ENCODE results near the gene TMEM263.
"Not testable (repeated sequence)": the region's sequence is repeated elsewhere in the genome, so short reads cannot be mapped to it uniquely, and the experiment has no call there.

Gene TMEM263

DNA sequence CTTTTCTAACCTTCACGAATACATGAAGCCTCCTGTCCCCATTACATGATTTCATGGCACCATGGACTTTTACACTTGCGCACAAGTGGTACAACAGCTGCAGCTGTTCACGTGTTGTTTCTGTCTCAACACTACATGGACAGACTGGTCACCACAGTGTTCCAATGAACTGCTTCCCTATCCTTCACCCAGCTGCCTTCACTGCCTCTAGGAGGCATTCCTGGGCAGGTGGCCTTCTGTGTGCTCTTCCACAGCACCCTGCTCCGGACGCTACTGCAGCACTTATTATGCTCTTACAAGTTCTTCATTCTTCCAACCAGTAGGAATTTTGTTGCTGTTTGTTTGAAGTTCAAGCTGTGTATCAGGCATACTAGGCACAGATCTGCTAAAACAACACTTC, 29.8 kb downstream of the TMEM263 start:
- DNase-seq (ENCODE audit: low spot score) (no peak), FAIRE-seq (no peak)

GRCh38 chr12:106986135-106986534, 30.4 kb downstream of the TMEM263 start:
- no peak for FAIRE-seq
- DNase-seq (ENCODE audit: low spot score) = no peak

DNA sequence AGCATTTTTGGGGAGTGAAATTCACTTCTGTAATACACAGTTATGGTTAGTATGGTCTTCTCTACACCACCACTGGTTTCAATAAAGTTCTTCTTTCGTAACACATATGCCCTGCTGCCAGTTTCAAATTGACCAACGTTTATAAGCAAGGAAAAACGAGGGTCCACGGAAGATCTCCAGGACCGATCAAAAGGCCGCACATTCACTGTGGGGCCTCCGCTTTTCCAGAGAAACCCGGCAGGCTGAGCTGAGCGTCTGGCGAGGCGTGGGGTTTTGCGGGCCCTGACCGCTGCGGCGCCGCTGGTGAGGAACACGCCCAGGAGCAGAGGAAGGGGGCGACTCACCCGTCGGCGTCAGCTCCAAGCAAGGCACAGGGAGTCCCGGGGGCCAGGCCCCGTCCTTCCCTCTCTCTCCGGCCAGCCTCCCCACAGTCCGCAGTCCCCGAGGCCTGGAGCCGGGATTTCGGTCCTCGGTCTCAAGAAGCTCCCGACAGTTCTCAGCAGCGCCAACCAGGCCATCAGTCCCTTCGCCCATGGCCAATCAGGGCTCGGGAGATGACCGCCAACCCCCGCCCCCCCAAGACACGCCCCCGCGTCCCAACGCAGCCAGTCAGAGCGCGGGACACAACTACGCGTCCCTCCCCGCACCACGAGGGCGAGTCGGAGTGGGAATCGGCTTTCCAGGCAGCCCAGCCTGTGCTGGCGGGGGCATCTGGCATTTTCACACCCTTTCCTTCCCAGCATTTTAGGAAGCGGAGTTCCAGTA, 31.1 kb downstream of the TMEM263 start, which contains the start of gene MTERF2:
MTERF2 (minus strand) TSS at position 522 of the 765 bp plus-strand sequence. CDS start 8,432 bp downstream, outside the sequence.
- peak; percentile 35 for FAIRE-seq
- peak; percentile 78 for DNase-seq (ENCODE audit: low spot score)

GRCh38 chr12:106987846-106988245, 32.1 kb downstream of the TMEM263 start:
- no peak for FAIRE-seq
- DNase-seq (ENCODE audit: low spot score) = no peak

GRCh38 chr12:106994579-106995220, 39.0 kb downstream of the TMEM263 start:
- FAIRE-seq = no peak
- DNase-seq (ENCODE audit: low spot score) = no peak

DNA sequence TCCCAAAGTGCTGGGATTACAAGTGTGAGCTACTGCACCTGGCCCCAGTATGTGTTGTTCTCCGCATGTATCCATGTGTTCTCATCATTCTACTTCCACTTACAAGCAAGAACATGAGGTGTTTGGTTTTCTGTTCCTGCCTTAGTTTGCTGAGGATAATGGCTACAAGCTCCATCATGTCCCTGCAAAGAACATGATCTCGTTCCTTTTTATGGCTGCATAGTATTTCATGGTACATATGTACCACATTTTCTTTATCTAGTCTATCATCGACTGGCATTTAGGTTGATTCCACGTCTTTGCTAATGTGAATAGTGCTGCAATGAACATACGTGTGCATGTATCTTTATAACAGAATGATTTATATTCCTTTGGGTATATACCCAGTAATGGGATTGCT, 40.4 kb downstream of the TMEM263 start:
- not testable (repeated sequence) for FAIRE-seq

GRCh38 chr12:106997916-106998315, 42.2 kb downstream of the TMEM263 start:
- DNase-seq (ENCODE audit: low spot score) (no peak), FAIRE-seq (no peak)

More for the DNA sequence above, 40.4 kb downstream of the TMEM263 start:
- not testable (repeated sequence) for DNase-seq (ENCODE audit: low spot score)

DNA sequence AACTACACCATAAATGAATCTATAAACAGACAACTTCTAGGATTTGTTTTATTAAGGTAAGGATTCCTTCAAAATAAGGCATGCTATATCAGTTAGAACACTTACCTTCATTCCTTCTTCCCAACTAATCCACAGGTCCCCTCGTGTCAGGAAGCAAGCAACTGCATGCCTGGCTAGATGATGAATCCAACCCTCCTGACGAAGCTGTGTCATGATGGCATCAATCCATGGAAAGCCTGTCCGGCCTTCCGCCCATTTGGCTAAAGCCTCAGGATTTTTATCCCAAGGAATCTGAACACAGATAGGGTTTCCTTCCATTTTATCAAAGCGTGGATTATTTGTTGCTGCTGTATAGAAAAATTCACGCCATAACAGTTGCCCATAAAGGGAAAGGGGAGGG, 43.7 kb downstream of the TMEM263 start:
- FAIRE-seq (no peak), DNase-seq (ENCODE audit: low spot score) (no peak)

DNA sequence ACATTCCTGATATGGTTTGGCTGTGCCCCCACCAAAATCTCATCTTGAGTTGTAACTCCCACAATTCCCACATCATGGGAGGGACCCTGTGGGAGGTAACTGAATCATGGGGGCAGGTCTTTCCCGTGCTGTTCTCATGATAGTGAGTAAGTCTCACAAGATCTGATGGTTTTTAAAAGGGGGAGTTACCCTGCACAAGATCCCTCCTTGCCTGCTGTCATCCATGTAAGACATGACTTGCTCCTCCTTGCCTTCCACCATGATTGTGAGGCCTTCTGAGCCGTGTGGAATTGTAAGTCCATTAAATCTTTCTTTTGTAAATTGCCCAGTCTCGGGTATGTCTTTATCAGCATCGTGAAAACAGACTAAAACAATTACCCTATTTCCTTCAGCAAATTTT, 47.0 kb downstream of the TMEM263 start:
- FAIRE-seq = not testable (repeated sequence)

GRCh38 chr12:107007411-107007810, 51.7 kb downstream of the TMEM263 start:
- DNase-seq (ENCODE audit: low spot score) = no peak
- FAIRE-seq = no peak

More for the DNA sequence above, 47.0 kb downstream of the TMEM263 start:
- not testable (repeated sequence) for DNase-seq (ENCODE audit: low spot score)

GRCh38 chr12:107011519-107011918, 55.8 kb downstream of the TMEM263 start:
- DNase-seq (ENCODE audit: low spot score) = no peak
- FAIRE-seq = no peak

DNA sequence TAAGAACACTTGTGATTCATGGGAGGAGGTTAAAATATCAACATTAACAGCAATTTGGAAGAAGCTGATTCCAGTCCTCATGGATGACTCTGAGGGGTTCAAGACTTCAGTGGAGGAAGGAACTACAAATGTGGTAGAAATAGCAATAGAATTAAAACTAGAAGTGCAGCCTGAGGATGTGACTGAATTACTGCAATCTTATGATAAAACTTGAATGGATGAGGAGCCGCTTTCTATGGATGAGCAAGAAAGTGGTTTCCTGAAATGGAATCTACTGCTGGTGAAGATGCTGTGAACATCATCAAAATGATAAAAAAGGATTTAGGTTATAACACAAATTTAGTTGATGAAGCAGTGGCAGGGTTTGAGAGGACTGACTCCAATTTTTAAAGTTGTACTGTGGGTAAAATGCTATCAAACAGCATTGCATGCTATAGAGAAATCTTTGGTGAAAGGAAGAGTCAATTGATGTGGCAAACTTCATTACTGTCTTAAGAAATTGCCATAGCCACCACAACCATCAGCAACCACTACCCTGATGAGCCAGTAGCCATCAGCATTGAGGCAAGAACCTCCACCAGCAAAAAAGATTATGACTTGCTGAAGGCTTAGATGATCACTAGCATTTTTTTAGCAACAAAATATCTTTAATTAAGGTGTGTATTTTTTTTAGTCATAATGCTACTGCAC, 57.2 kb downstream of the TMEM263 start:
- DNase-seq (ENCODE audit: low spot score) = no peak
- FAIRE-seq = no peak

DNA sequence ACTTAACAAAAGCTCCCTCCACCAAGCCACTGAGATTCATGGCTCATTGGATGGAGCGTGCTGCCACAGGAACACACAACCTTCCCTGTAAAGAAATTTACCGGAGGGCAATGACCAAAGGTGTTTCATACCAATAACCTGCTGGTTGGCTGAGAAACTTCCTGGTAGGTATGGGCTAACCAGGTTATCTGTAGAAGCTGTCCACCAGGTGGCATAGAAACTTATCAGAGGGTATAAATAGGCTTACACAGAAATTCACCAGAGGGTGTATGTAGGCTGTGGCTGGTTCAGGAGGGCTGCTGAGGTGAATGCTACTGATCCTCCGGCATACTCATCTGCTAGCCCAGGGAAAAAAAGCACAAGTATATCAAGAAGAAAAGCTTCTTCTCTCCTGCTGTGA, 58.3 kb downstream of the TMEM263 start:
- no peak for DNase-seq (ENCODE audit: low spot score)
- no peak for FAIRE-seq

DNA sequence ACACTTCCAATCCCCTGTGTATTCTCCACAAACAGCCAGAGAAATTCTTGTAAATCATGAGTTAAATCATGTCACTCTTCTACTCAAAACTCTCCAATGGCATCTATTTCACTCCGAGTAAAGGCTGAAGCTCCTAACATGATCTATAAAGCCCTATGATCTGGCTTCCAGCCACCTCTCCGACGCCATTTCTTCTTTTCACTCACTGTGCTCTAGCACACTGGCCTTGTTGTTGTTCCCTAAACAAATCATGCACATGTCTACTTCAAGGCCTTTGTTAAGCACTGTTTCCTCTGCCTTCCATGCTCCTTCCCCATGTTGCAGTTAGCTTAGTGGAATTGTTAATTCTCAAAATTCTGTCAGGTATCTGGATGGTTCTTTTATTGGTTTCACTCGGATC, 61.3 kb downstream of the TMEM263 start:
- FAIRE-seq (no peak), DNase-seq (ENCODE audit: low spot score) (no peak)

DNA sequence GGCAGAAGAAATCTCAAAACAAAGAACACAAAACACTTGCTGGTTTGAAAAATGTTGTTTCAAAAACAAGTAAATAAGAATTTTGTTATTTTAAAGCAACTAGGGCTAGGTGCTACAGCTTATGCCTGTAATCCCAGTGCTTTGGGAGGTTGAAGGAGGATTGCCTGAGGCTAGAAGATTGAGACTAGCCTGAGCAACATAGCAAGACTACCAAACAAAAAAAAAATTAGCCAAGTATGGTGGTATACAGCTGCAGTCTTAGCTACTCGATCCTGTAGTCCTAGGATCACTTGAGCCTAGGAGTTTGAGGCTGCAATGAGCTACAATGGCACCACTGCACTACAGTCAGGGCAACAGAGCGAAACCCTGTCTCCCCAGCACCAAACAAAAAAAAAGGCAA, 63.8 kb downstream of the TMEM263 start:
- no peak for FAIRE-seq
- DNase-seq (ENCODE audit: low spot score) = no peak

Data from RCC 7860 (cell line).